Gastrocnemius medialis (tissue), 4 donors: ENCODE results near the gene MEF2B.

Source experiments
- CTCF ChIP-seq, 5 experiments: fragments of 450-650 bp in 3 of 5; fragments of 200-600 bp in 2 of 5; sonication (generic) in 2 of 5; IDR thresholded peaks in 4 of 5; conservative IDR thresholded peaks in 1 of 5; 1 replicate in 4 of 5; 2 replicates in 1 of 5; pipeline ENCODE4 v1.5.1; 2016 to 2019; ENCODE audit warnings: antibody characterized with exemption in 5 of 5, mild to moderate bottlenecking in 3 of 5, moderate library complexity in 3 of 5
- POLR2A ChIP-seq, 2 donors: fragments of 450-650 bp; IDR thresholded peaks; one replicate each; pipeline ENCODE4 v1.6.1; 2017; ENCODE audit warnings: antibody characterized with exemption in 2 of 2, mild to moderate bottlenecking in 2 of 2, moderate library complexity in 2 of 2

GRCh38 chr19:19176950-19177349 is 6.9 kb upstream of the MEF2B start:
- no peak for TF ChIP-seq CTCF (IDR thresholded peaks at IDR 0.05 in 4 of 5, conservative IDR thresholded peaks at IDR 0.05 in 1 of 5)
- no peak for TF ChIP-seq POLR2A (IDR thresholded peaks at IDR 0.05)
